Skeletal muscle cell (primary cell): ENCODE data around the gene MORN5.
"Not testable (repeated sequence)": the region's sequence is repeated elsewhere in the genome, so short reads cannot be mapped to it uniquely, and the experiment has no call there.

ENCODE experiments used
- DNase-seq: peaks from one replicate; pipeline ENCODE4 v3.0.0-alpha.2; 2010; ENCODE audit warnings: low read depth
- H3K4me3 ChIP-seq: 2 replicates; pipeline ENCODE4 v1.5.1; 2011; ENCODE audit warnings: low read depth, mild to moderate bottlenecking, control low read depth, low read length, moderate library complexity

Gene MORN5

DNA sequence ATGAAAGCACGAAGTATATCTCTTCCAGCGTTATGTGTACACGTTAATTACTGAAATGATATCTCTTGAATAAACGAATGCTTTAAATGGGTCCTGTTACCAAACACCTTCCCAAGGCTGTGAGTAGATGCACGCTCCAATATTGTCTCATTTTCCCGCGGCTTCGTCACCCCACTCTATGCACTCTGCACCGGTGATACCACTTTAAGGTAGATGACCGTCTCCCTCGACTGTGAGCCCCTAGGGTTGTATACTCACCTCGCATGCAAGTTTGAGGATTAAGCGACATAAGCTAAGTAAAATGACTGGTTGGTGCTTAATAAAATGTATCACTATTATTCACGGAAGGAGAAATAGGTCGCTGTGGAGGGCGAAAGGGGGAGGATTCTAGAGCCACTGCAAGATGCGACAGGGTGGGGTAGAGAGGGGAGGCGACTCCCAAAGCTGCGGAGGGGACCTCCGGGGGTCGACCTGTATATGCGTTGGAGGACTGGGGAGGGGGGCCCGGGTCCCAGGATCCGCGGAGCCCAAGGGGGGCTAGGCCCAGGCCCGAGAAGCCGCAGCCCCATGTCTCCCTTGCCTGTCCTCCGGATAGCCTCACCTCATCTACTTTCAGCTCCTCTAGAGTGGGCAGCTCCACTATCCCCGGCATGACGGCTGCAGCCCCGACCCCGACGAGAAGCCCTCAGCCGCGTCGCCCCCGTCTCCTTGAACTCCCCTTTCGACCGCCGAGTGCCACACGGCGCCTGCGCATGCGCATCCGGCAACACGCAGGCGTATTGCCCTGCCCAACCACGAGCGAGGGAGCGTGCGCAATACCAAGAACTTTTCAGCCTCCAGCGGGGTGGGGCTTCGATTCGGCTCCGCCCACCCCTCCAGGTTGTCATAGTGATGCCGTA is at the start of gene MORN5, which contains the start of gene NDUFA8:
TSS of gene MORN5 (plus strand) at position 883 of the 899 bp plus-strand sequence. CDS start 65 bp downstream, outside the sequence.
TSS of gene NDUFA8 (minus strand) at position 754 of the 899 bp plus-strand sequence. CDS start at position 652, 102 bp downstream.
- H3K4me3 ChIP-seq, result peak within 1 kb of the TSS; percentile 92
- peak; percentile 80 for DNase-seq

DNA sequence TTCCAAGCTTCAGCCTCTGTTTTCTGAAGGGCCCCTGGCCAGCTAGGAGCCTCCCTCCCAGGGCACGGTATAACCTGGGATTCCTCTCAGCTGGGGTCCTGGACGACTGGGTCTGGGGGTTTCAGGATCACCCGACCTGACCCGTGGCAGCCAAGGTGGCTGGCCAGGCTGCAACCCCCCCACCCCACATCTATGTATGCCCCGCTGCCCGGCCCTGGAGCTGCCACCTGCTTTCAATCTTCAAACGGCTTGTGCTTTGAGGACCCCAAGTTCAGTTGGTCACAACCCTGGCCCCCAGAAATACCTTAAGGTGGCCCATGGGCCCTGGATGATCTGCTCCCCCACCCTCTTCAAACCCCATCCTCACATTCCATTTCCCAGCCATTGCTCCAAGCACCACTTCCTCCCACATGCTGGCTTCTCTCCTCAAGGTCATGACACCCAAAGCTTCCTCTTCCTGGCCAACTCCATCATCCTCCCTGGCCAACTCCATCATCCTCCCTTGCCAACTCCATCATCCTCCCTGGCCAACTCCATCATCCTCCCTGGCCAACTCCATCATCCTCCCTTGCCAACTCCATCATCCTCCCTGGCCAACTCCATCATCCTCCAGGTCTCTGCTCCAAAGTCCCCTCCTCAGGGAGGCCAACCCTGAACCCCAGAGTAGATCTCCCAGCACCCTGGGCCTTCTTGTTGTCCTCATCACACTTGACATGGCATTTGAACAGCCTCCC is 49.4 kb upstream of the MORN5 start:
- no peak for DNase-seq
- H3K4me3 ChIP-seq, result no peak overlapping the region

DNA sequence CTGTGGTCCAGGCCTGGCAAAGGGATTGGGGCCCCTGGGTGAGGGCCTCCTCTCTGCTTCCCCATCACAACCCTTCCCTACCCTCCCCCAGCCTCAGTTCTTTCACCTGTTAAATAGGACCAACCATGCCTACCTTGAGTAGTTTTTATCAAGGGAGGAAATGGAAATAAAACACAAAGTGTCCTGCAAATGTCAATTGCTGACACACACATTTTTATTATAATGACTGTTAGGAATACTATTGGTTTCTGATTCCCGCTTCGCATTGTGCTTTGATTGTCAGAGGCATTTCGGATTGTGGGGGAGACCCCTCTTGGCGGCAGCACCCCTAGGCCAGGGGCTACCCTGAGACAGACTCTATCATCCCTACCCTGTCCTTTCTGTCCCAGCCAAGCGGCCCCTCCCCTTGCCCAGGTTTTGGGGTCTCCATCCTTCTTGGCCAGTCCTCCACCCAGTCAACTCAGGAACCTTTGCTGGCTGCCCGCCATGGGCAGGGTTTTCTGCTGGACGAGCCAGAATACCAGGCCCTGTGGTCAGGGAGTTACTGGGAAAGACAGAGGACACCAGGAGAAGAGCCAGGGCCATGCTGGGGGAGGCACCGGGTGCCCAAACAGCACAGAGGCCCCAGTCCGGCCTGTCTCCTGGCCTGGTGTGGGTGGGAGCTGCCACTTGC is 48.2 kb upstream of the MORN5 start:
- no peak overlapping the region for H3K4me3 ChIP-seq
- DNase-seq, result no peak

DNA sequence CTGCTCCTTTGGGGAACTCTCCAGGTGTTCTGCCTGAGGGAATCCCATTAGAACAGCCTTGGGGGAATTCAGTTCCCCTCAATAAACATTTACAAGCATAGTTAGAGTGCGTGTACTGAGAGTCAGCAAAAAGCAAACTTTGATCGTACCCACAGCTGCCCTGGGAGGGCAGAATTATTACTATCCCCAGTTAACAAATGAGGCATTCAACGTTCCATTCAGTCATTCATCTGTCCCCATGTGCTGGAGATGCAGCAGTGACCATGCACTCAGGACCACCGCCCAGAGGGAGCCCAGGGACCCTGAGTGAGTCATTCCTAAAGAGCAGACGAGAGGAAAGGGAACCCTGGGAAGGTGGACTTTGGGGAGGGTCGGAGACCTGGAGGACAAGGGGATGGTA is 47.5 kb upstream of the MORN5 start:
- no peak for DNase-seq
- no peak overlapping the region for H3K4me3 ChIP-seq

DNA sequence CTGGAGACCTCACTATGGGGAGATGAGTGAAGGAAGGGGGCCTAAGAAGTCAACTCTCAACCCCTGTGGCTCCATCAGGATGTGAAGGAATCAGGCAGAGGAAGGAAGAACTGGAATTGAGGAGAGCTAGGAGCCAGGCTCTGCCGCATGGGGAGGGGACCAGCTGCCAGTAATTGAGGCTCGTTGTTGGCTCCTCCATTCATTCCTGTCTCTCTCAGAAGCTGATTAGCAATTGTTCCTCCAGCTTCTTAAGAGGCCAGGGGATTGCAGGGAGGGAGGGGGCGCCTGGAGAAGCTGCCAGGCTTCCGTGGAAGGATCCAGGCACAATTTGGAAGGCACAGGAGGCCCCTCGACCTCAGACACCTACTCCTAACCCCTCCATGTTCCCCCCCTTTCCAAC is 46.1 kb upstream of the MORN5 start:
- DNase-seq, result no peak
- H3K4me3 ChIP-seq, result no peak overlapping the region

DNA sequence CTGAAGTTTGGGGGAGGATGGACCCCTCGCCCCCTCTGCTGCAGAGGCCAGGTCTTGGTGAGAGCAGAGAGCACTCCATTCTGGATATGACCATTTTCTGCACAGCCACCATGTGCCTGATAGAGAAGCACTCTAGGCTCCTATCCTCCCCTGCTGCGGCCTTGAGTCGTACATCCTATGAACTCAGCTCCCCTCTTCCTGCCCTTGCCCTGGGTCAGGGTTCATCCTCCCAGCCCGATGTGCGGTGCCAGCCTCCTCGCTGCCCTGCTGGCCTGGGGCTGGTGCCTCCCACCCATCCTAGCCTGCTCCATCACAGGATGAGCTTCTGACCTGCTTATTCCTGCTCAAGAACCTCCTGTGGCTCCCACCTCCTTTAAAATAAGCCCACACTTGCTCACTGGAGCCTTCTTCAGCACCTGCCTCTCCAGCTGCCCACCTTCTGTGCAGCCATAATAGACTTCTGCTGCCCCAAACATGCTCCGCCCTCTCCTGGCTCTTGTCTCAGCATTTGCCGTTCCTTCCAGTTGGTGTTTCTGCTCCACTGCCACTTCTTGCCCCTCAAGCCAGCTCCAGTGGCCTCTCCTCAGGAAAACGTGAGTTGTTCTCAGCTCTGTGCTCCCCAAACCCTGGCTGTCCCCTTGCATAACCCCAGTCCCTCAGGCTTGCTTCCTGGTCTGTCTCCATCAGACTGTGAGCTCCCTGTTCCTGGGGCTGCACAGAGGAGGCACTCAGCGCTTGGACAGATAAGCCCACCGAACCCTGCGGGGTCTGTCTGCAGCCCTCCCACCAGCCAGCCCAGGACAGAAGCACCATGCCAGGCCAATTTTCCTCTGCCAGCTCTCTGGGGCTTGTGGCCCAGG is 44.3 kb upstream of the MORN5 start:
- H3K4me3 ChIP-seq, result no peak overlapping the region
- no peak for DNase-seq

DNA sequence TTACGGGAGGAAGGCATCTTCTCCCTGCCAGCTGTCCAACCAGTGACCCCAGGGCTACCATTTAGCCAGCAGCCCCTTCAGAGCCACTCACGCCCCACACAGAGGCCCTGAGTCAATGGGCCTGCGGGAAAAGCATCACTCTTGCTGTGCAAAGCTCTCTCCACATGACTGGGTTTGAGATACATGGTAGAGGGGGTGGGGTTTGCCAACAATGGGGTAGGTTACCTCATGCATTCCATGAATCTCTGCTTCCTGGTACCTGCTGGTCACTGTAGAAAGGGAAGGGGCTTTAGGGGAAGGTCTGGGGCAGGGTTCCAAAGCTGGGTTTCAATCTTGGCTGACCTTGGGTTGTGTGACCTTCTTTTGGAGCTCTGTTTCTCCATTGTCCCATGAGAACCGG is 43.7 kb upstream of the MORN5 start:
- H3K4me3 ChIP-seq, result no peak overlapping the region
- DNase-seq, result no peak

DNA sequence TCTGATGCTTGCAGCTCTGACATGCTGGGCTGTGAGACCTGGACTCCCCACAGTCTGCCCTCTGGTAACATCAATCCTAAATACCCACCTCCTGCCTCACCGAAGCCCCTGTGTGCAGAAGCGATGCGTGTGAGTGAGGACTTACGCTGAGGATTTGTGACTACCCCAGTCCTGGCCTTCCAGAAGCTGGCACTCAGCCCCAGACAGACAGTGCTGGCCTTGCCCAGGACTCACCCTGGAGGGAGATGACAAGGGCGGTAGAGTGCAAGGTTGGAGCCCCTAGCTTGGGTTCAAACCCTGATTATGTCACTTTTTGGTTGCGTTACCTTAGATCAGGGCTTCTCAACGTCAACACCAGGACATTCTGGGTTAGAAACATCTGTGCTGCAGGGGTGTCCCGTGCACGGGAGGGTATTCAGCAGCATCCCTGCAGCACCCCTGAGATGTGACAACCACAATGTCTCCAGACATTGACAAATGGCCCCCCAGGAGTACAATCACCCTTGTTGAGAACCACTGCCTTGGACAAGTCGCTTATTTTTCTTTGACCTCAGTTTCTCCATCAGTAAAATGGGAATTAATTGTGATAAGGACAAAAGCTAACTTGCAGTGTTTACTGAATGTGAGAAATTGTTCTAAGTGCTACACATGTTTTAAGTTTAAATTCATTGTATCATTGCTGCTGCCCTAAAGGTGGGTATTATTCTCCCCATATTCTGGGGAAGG is 43.1 kb upstream of the MORN5 start:
- no peak overlapping the region for H3K4me3 ChIP-seq
- DNase-seq, result no peak

DNA sequence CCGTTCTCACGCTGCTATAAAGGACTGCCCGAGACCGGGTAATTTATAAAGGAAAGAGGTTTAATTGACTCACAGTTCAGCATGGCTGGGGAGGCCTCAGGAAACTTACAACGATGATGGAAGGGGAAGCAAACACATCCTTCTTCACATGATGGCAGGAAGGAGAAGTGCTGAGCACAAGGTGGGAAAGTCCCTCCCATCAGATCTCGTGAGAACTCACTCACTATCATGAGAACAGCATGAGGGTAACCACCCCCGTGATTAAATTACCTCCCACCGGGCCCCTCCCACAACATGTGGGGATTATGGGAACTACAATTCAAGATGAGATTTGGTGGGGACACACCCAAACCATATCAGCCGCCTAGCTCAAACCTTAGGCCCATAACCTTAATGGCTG is 42.5 kb upstream of the MORN5 start:
- not testable (repeated sequence) for DNase-seq, H3K4me3 ChIP-seq

DNA sequence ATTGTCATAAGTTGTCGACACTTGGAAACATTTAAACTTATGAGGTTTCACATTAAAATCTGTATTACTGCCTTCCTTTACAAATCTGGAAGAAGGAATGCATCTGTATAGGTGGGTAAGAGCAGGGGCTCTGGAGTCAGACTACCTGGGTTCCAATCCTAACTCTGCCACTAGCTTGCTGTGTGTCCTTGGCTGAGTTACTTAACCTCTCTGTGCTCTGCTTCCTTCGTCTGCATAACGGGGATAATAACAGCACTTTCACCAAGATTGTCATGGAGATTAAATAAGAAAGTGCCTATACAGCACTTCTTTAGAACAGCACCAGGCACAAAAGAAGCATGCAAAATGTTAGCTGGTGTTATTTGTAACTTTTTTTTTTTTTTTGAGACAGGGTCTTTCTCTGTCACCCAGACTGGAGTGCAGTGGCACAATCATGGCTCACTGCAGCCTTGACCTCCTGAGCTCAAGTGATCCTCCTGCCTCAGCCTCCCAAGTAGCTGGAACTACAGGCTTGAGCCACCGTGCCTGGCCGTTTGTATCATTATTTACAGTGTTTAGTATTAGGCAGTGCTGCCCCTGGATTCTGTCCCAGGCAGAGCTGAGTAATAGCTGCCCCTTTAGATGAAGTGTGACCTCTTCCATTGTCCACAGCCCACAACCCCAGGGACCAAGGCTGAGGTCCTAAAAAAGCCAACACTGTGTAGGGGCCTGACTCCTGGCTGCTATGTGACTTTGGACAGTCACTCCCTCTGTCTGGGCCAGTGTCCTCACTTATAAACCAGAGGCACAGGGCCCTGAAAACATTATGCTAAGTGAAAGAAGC is 41.2 kb upstream of the MORN5 start:
- no peak overlapping the region for H3K4me3 ChIP-seq
- DNase-seq, result no peak

DNA sequence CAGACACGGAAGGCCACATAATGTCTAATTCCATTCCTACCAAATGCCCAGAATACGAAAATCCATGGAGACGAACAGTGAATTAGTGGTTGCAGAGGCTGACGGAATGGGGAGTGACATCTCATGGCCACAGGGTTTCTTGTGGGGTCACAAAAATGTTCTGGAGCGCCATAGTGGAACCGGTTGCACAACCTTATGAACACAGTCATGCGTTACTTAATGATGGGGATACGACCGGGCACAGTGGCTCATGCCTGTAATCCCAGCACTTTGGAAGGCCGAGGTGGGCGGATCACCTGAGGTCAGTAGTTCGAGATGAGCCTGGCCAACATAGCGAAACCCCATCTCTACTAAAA is 40.6 kb upstream of the MORN5 start:
- no peak for DNase-seq

DNA sequence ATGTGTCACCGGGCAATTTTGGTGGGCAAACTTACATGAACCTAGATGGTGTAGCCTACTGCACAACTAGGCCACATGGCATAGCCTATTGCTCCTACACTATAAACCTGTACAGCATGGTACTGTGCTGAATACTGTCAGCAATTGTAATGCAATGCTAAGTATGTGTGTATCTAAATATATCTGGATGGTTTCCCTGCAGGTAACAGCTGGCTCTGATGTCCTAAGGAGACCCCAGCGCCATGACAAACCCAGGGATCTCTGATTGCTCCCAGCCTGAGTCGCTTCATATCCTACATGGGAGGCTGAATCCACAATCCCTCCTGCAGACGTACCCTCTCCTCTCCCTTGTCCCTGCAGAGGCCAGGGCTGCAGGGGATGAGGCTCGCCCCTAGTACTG is 40.0 kb upstream of the MORN5 start:
- H3K4me3 ChIP-seq, result no peak overlapping the region
- DNase-seq, result no peak

More for the DNA sequence above, 40.6 kb upstream of the MORN5 start:
- no peak overlapping the region for H3K4me3 ChIP-seq

DNA sequence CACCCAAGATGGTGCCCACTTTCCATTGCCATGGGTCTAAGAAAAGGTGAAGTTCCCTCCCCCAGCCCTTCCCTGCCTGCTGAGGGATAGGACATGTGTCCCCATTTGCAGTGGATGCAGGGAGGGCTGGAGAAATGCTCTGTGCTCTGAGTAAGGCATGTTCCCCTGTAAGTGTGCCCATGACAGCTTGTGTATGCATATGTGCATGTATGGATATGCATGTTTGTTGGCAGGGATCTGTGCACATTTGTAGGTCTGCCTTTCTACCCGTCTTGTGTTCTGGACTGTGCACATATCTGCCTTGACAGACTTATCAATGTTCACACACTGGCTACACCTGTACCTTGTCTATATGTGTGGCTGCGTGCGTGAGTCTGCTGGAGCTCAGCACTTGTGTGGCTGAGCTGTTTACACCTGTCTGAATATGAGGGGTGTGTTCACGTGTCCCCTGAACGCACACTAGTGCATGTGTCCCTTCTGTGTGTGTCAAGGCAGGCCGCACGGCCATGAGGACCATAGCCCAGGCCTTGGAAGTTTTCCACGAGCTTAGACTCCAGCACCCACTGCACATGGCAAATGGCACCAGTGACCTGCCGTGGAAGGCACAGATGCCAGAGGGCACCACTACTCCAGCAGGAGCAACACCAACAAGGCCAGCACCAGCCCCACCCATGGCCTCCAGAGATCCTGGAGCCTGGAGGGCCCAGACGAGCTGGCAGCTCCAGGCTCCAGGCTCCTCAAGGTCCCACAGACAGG is 39.2 kb upstream of the MORN5 start:
- H3K4me3 ChIP-seq, result no peak overlapping the region
- no peak for DNase-seq

DNA sequence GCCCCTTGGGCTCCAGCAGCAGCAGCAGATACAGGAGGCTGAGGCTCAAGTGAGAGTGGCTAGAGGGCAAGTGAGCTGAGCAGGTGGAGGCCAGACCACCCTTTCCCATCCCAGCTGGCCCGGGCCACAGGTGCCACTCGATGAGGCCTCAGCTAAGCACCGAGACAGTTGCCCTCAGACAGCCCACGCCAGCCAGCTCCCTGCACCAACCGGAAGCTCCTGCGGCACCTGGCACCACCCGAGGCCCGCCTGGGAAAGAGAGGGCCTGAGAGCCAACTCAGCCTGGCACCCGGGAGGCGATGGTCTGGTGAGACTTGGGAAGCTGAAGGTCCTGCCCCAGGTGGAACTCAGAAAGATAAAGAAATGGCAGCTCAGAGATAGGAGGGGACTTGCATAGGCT is 38.3 kb upstream of the MORN5 start:
- no peak for DNase-seq
- no peak overlapping the region for H3K4me3 ChIP-seq

DNA sequence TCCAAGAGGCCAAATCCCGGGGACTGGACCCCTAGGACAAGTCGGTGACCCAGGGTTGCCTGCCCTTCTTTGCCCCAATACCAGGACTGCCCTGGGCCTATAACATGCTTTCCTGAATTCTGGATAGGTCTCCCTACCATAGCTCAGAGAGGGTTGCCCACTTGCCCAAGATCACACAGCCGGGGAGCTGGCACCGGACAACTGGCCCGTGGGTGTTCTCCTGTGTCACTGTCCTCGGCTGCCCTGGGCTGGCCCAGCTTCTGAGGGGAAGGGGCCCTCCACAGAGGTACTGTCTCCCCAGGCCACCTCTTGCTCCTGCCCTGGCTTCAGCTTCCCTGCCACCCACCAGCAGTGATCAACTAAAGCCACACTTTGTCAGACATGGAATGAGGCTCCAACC is 37.8 kb upstream of the MORN5 start:
- no peak for DNase-seq
- no peak overlapping the region for H3K4me3 ChIP-seq

DNA sequence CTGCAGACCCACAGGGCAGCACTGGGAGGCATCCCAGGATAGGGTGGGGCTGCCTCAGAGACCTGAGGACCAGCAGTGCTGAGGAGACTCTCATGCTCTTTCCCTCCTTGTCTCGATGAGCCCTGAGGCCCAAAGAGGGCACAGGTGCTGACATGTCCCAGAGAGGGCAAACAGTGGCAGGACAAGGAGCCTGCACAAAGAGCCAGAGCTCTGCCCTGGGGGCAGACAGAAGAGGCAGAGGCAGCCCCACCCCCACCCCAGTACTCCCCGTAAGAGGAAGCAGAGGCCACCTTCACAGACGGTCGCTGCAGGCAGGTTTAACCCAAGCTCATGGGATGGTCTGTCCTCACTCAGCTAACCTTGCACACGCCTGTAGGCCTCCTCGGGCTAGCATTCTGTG is 37.2 kb upstream of the MORN5 start:
- H3K4me3 ChIP-seq, result no peak overlapping the region
- no peak for DNase-seq
